Measurements from ENCODE around the gene OSBPL3. TPM values are rescaled to one million over a fixed set of nuclear protein-coding genes. Genes with fewer than 3 reads are reported as not detected.

Gene OSBPL3
- polyA plus RNA-seq, 1 experiment: 26.5 TPM

- CTCF ChIA-PET: interaction anchor here (1.0 to 13.7 kb wide), 2 partner anchors 68 to 279 kb away, joined by 3 to 355 read pairs; no protein-coding TSS in a partner anchor
- Histone ChIP-seq H3K27me3 (ENCODE audit: control insufficient read depth, insufficient read depth, low read length) (no peaks in the 10 kb centered on the region), H3K36me3 (ENCODE audit: control insufficient read depth, insufficient read depth, low read length) (peaks cover 4% of the 10 kb centered on the region), H3K4me3 (ENCODE audit: low read depth, low read length) (no peak overlapping the region)
- no peak for DNase-seq (ENCODE audit: low read depth)
- POLR2A ChIA-PET: no interaction called here
- TF ChIP-seq CTCF (IDR thresholded peaks at IDR 0.05; ENCODE audit: insufficient read depth, low read depth, low read length): no peak
Observed at GRCh38 chr7:24817339-24817738, 162.6 kb downstream of the OSBPL3 start.

GRCh38 chr7:24816868-24817267, 163.1 kb downstream of the OSBPL3 start:
- ChIA-PET POLR2A (no interaction called here), CTCF (interaction anchor here (1.0 to 13.7 kb wide), 5 partner anchors 9 to 279 kb away, joined by 3 to 355 read pairs (median 3); no protein-coding TSS in a partner anchor)
- TF ChIP-seq CTCF (IDR thresholded peaks at IDR 0.05; ENCODE audit: insufficient read depth, low read depth, low read length): no peak
- no peak for DNase-seq (ENCODE audit: low read depth)
- H3K27me3 ChIP-seq (ENCODE audit: control insufficient read depth, insufficient read depth, low read length): no peaks in the 10 kb centered on the region
- H3K4me3 ChIP-seq (ENCODE audit: low read depth, low read length): no peak overlapping the region
- H3K36me3 ChIP-seq (ENCODE audit: control insufficient read depth, insufficient read depth, low read length): peaks cover 4% of the 10 kb centered on the region

- DNase-seq (ENCODE audit: low read depth): no peak
- Histone ChIP-seq H3K36me3 (ENCODE audit: control insufficient read depth, insufficient read depth, low read length) (peaks cover 7% of the 10 kb centered on the region), H3K4me3 (ENCODE audit: low read depth, low read length) (no peak overlapping the region), H3K27me3 (ENCODE audit: control insufficient read depth, insufficient read depth, low read length) (no peaks in the 10 kb centered on the region)
- ChIA-PET CTCF (interaction anchor here (0.6 to 13.7 kb wide), 41 partner anchors 9 to 1679 kb away, joined by 3 to 355 read pairs (median 4); partner anchors contain the start of genes GSDME and OSBPL3), POLR2A (no interaction called here)
- TF ChIP-seq CTCF (IDR thresholded peaks at IDR 0.05; ENCODE audit: insufficient read depth, low read depth, low read length): peak; percentile 83
Observed at GRCh38 chr7:24812305-24812945, 167.6 kb downstream of the OSBPL3 start.

- DNase-seq (ENCODE audit: low read depth): no peak
- H3K27me3 ChIP-seq (ENCODE audit: control insufficient read depth, insufficient read depth, low read length): no peaks in the 10 kb centered on the region
- no peak for TF ChIP-seq CTCF (IDR thresholded peaks at IDR 0.05; ENCODE audit: insufficient read depth, low read depth, low read length)
- POLR2A ChIA-PET: no interaction called here
- peaks cover 6% of the 10 kb centered on the region for H3K36me3 ChIP-seq (ENCODE audit: control insufficient read depth, insufficient read depth, low read length)
- no peak overlapping the region for H3K4me3 ChIP-seq (ENCODE audit: low read depth, low read length)
- CTCF ChIA-PET: interaction anchor here (1.2 to 13.7 kb wide), 3 partner anchors 12 to 288 kb away, joined by 3 to 355 read pairs (median 6); no protein-coding TSS in a partner anchor
Observed at GRCh38 chr7:24808518-24808917, 171.5 kb downstream of the OSBPL3 start.

GRCh38 chr7:24802300-24802699, 177.7 kb downstream of the OSBPL3 start:
- TF ChIP-seq CTCF (IDR thresholded peaks at IDR 0.05; ENCODE audit: insufficient read depth, low read depth, low read length): no peak
- POLR2A ChIA-PET: no interaction called here
- Histone ChIP-seq H3K36me3 (ENCODE audit: control insufficient read depth, insufficient read depth, low read length) (peaks cover 4% of the 10 kb centered on the region), H3K4me3 (ENCODE audit: low read depth, low read length) (no peak overlapping the region), H3K27me3 (ENCODE audit: control insufficient read depth, insufficient read depth, low read length) (no peaks in the 10 kb centered on the region)
- CTCF ChIA-PET: interaction anchor here (0.7 to 2.5 kb wide), 6 partner anchors 9 to 296 kb away, joined by 3 to 13 read pairs (median 6); no protein-coding TSS in a partner anchor
- no peak for DNase-seq (ENCODE audit: low read depth)
